GM21390 (cell line): ENCODE measurements around the gene ABCA1.
A peak's percentile ranks its signal among the peaks of the same experiment; 100 is the strongest.
"Not testable (repeated sequence)": the region's sequence is repeated elsewhere in the genome, so short reads cannot be mapped to it uniquely, and the experiment has no call there.

Experiments
- ATAC-seq: cut with Tn5 transposase; IDR thresholded peaks from one replicate; pipeline ENCODE4 v1.9.1; 2021; ENCODE audit not compliant: unreplicated experiment

The ABCA1 gene

GRCh38 chr9:104944871-104945270 is 16.9 kb upstream of the ABCA1 start:
- ATAC-seq: no peak

DNA sequence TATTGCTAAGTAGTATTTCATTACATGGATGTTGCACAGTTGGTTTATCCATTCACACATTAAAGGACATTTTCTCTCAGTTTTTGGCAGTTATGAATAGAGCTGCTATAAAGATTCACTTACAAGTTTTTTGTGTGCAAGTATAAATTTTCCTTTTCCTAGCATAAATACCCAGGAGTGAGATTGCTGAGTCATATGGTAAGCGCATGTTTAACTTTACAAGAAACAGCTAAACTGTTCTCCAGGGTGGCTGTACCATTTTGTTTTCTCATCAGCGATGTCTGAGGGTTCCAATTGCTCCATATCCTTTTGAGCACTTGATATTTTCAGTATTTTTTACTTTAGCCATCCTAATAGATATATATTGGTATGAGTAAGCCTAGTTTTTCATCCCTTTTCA is 16.4 kb upstream of the ABCA1 start:
- no peak for ATAC-seq

DNA sequence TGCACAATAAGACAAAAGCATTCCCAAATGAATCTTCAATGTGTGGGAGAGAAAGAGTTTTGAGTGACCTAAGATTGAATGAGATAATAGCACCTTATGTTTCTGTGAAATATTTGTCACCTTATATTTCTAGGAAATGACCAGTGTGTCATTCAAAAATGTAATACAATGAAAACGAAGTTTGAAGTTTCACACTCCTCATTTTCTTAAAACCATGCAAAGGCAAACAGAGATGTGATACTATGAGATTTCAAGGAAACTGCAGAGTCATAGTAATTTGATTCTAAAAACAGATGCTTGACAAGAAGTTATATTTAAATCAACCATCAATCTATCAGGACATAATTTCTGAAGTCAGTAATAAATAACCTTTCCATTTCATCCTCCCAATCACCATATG is 13.6 kb upstream of the ABCA1 start:
- no peak for ATAC-seq

GRCh38 chr9:104936291-104936690 is 8.3 kb upstream of the ABCA1 start:
- no peak for ATAC-seq

- ATAC-seq: not testable (repeated sequence)
These were observed 7.5 kb upstream of the ABCA1 start for GRCh38 chr9:104935501-104935810.

- no peak for ATAC-seq
These were observed 6.9 kb upstream of the ABCA1 start for GRCh38 chr9:104934691-104935500.

DNA sequence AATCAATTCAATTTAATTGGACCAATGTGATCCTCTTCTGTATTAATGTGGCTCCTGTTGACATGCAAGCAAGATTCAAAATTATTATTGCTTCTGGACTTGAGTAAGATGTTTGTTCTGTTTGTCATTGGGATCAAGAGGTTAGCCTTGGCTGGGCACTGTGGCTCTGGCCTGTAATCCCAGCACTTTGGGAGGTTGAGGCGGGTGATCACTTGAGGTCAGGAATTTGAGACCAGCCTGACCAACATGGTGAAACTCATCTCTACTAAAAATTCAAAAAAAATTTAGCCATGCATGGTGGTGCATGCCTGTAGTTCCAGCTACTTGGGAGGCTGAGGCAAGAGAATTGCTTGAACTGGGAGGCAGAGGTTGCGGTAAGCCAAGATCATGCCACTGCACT is 5.1 kb upstream of the ABCA1 start:
- ATAC-seq: not testable (repeated sequence)

DNA sequence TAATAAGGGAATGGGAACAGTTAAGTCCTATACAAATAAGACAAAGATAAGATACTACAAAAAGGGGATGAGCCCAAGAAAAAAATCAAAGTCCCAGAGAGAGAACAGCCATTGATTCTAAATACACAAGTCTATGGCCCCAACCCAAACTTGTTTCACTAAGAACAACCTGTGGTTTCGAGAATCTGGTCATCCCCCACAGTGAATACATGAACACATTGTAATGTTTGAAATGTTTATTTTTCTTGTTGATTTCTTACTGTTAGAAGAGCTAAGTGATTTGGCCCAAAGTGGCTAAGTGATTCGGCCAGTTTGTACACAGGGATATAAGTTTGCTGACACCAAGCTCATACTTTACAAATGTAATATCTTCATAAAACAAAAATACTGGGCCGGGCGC is 3.3 kb upstream of the ABCA1 start:
- ATAC-seq: no peak

GRCh38 chr9:104927216-104927911 is 591 bp downstream of the ABCA1 start:
- ATAC-seq: no peak

DNA sequence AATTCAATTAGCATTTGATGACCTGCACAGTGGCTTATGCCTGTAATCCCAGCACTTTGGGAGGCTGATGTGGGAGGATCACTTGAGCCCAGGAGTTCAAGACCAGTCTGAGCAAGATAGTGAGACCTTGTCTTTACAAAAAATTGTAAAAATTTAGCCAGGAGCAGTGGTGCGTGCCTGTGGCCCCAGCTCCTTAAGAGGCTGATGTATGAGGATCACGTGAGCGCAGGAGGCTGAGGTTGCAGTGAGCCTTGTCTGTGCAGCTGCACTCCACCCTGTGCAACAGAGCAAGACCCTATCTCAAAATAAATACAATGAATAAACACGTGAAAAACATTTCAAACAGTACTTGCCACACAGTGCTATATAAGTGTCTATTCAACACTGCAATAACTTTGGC is 4.2 kb downstream of the ABCA1 start:
- ATAC-seq: peak; percentile 44

DNA sequence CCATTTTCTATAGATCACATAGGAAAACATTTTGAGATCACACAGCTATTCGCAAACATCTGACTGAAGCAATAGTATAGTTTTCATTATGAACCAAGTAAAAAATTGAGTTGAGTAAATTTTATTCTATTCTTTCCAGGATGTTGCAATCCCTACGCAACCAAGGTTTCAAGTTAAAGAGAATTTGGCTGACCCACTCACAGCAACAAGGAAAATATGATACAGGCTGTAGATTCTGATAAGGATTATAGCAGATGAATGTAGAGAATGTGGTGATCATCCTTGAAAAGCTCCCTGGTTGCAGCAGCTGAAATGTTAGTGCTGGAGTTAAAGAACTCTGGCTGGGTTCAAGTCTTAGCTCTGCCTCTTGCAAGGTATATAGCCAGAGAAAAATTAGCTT is 4.7 kb downstream of the ABCA1 start:
- no peak for ATAC-seq

DNA sequence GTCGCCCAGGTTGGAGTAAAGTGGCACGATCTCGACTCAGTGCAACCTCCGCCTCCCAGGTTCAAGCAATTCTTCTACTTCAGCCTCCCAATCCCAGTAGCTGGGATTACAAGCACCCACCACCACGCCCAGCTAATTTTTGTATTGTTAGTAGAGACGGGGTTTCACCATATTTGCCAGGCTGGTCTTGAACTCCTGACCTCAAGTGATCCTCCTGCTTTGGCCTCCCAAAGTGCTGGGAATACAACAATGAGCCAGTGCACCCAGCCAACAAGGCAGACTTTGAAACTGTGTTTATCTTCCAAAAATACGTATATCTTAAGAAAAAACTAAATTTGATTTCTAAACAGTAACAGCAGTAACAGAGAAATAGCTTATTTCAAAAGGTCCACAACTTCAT is 5.2 kb downstream of the ABCA1 start:
- ATAC-seq: not testable (repeated sequence)

- ATAC-seq: peak; percentile 62
These were observed 6.8 kb downstream of the ABCA1 start for GRCh38 chr9:104921067-104921741.

GRCh38 chr9:104915753-104916152 is 12.2 kb downstream of the ABCA1 start:
- no peak for ATAC-seq

DNA sequence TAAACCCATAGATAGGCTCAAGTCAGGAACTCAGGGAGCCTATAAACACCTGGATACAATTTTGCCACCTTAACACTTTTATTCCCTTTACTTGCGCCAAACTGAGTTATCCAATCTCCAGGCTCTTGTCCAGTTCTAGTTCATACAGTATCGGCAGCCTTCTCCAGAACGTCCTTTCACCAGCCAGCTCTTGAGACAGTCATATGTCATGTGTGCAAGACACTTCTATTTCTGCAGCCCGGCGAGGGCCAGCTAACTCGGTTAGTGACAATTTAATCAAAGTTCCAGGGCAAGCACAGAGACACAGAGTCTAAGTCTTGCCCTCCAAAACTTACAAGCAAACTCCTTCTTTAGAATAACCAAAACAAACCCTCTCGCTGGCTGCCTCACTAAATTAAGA is 12.9 kb downstream of the ABCA1 start:
- ATAC-seq: no peak

DNA sequence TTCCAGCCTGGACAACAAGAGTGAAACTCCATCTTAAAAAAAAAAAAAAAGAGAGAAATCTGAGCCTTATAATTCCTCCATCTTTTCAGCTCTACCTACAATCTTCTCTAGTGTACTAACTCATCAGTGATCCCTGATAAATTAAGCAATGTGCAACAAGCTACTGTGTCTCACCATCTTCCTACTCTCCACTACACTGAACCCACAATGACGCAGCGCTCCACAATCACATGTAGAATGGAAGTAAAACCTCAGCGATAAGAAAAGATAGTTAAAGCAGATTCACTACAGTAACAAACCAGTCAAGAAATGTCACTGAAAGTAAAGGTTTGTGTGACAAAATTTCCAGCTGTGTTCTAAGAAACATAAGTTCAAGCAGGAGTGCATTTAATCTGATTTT is 13.5 kb downstream of the ABCA1 start:
- ATAC-seq: no peak

GRCh38 chr9:104912606-104913005 is 15.3 kb downstream of the ABCA1 start:
- ATAC-seq: no peak

DNA sequence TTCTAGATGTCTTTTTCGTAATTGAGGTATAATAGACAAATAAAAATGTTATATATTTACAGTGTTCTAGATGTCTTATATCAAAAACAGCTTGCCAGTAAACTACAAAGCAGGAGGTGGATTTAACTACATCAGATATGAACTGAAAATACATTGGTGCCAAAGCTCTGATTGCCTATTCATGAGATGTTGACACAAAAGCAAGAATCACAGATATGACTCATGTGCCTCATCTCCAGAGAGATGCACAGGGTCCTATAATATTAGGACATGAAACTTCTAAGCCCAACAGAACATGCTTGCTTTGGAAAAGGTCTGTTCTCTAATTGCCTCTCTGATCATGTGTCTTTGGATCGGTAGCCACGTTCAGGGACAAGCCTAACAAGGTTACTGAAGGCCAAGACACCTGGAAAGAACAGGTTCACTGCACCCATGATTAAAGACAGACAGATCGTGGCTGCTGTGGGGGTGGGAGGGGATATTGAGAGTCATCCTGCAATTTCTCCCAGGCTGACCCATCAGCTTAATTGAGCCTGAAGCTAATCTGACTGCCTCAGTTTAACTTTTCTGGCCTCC is 16.8 kb downstream of the ABCA1 start:
- no peak for ATAC-seq

DNA sequence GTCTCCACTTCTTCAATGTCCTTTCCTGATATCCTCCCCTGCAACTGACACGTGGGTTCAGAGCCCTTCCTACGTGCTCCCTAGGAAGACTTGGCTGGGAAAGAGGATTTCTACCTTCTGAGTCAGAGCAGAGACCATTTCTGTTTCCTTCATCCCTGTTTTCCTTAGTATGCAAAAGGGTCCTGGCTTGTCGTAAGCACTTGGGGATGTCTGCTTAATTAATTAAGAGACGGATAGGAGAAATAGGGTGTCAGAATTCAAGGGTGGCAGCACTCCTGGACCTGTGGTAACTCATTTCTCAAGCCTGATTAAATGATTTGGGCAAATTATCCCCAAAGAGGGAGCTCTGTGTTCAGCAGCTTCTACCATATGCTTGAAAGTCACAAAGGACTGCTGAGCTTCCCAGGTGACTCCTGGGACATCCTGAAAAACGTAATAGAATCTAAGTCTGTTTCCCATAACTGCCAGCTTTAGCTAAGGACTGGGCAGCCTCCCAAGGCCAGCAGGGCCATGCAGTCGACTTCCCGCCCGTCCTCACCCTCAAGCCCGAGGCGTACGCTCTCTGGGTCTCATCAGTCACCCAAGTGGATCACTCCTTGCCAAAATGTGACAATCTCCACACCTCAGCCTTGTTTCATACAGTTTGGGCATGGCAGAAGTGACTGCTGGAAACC is 20.5 kb downstream of the ABCA1 start:
- no peak for ATAC-seq

DNA sequence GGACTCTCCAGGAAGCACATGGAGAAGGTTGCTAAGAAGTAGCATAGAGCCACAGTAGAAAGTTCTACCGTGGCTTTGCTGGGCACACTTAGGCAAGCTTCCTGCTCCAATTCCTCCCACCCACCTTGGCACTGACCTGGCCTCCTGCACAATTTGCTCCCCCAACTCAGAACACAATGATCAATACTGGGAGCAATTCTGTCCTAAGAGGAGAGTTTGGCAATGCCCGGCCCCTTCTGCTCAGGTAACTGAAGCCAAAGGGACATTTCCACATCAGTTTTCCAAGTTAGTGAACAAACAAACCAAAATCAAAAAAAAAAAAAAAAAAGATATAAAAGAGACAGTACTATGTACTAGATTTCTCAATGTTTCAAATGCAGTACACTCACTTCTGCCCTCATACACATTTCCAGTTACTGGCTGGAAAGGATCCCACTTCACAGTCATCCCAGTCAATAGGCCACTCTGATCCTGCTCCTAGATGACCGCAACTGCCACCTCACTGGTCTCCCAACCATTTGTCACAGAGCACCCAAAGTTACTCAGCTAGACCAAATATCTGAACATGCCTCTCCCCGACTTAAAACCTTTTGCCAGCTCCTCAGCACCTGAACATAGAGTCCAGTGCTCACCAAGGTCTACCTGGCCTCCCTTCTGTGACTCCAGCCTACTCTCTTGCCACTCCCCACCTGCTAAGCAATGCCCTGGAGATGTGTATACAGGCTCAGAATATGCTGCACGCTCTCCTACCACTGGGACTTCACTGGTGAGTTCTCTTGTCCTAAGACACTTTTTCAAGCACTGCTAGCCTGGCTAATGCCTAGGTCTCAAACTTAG is 21.3 kb downstream of the ABCA1 start:
- ATAC-seq: no peak
